Osteocyte (in vitro differentiated cells): ENCODE data around the gene CD44. TPM values are rescaled to one million over a fixed set of nuclear protein-coding genes. Genes with fewer than 3 reads are reported as not detected.
A peak's percentile ranks its signal among the peaks of the same experiment; 100 is the strongest.

ENCODE experiments used
- DNase-seq: peaks from one replicate; pipeline ENCODE4 v3.0.0; 2021; ENCODE audit warnings: mixed read lengths; ENCODE audit not compliant: unreplicated experiment; ENCODE audit errors: extremely low spot score
- H3K27ac Mint-ChIP-seq: one replicate; pipeline ENCODE4 v1.8.0; 2021; ENCODE audit warnings: mild to moderate bottlenecking, mixed read lengths; ENCODE audit not compliant: unreplicated experiment
- H3K27me3 Mint-ChIP-seq: one replicate; pipeline ENCODE4 v1.8.0; 2021; ENCODE audit warnings: mixed read lengths; ENCODE audit not compliant: unreplicated experiment
- H3K36me3 Mint-ChIP-seq: one replicate; pipeline ENCODE4 v1.8.0; 2021; ENCODE audit warnings: mixed read lengths; ENCODE audit not compliant: unreplicated experiment
- H3K4me1 Mint-ChIP-seq: one replicate; pipeline ENCODE4 v1.8.0; 2021; ENCODE audit warnings: mixed read lengths; ENCODE audit not compliant: unreplicated experiment
- H3K4me3 Mint-ChIP-seq: one replicate; pipeline ENCODE4 v1.8.0; 2021; ENCODE audit warnings: mild to moderate bottlenecking, moderate library complexity, mixed read lengths; ENCODE audit not compliant: unreplicated experiment
- H3K9me3 Mint-ChIP-seq: one replicate; pipeline ENCODE4 v1.8.0; 2021; ENCODE audit warnings: mixed read lengths; ENCODE audit not compliant: unreplicated experiment
- CTCF ChIP-seq: fragments of 200-600 bp; sonication (generic); IDR thresholded peaks from 2 replicates; pipeline ENCODE4 v1.5.0; 2021; ENCODE audit warnings: antibody characterized with exemption, mild to moderate bottlenecking, moderate library complexity
- total RNA-seq: library from RNA; stranded (reverse); gene quantifications from 2 replicates; pipeline ENCODE4 v1.2.1, GENCODE V29; 2021

Gene CD44
- total RNA-seq, 1 donor from 2014 or later = 283 TPM

DNA sequence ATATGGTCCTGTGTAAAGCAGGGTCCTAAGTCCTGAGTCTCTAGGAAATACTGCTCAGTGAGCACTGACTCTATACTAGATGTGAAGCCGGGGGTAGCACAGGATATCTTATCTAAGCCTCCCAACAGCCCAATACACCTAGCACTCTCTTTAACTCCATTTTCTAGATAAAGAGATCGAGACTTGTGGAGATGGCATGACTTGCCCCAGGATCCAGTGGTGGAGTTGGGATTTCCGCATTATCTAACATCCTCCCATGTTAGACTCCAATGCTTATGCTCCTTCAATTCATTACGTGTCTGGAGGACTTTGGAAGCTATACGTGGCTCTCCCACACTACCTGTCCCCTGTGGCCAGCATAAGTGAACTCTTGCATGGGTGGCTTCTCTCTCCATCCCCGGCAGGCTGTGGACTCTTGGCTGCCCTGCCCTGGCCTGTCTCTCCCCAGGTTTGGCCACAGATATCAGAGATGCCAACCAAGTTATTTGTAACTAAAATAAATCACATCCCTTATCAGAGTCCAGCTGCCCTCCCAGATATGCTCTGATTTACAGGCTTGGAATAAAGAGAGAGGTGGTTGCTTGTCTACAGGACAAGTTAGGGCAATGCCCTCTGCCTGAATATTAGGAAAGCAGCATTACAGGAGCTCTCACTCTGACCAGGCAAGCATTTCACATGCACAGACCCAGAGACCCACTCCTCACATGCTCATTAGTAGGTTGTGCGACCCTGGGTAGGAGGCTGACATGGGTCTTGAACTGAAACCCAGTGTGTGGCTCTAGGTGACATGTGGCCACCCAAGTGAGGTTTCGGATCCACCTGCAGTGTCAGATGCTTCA lies 4.5 kb downstream of the CD44 start:
- Mint-ChIP-seq H3K27me3 (no peaks in the 10 kb centered on the region), H3K4me1 (peaks cover 79% of the 10 kb centered on the region), H3K9me3 (no peaks in the 10 kb centered on the region), H3K27ac (peak overlapping the region; percentile 84), H3K36me3 (peaks cover 6% of the 10 kb centered on the region), H3K4me3 (no peak overlapping the region)
- DNase-seq = no peak
- no peak for TF ChIP-seq CTCF

- no peak for DNase-seq
- H3K4me3 Mint-ChIP-seq = peak overlapping the region; percentile 40
- peak overlapping the region; percentile 84 for H3K27ac Mint-ChIP-seq
- no peaks in the 10 kb centered on the region for H3K9me3 Mint-ChIP-seq
- peaks cover 6% of the 10 kb centered on the region for H3K36me3 Mint-ChIP-seq
- TF ChIP-seq CTCF = no peak
- H3K4me1 Mint-ChIP-seq = peaks cover 79% of the 10 kb centered on the region
- H3K27me3 Mint-ChIP-seq = no peaks in the 10 kb centered on the region
Observed at GRCh38 chr11:35144136-35144741, 5.3 kb downstream of the CD44 start.

- Mint-ChIP-seq H3K4me3 (no peak overlapping the region), H3K36me3 (peaks cover 9% of the 10 kb centered on the region)
Observed at GRCh38 chr11:35144806-35145205, 5.8 kb downstream of the CD44 start.

DNA sequence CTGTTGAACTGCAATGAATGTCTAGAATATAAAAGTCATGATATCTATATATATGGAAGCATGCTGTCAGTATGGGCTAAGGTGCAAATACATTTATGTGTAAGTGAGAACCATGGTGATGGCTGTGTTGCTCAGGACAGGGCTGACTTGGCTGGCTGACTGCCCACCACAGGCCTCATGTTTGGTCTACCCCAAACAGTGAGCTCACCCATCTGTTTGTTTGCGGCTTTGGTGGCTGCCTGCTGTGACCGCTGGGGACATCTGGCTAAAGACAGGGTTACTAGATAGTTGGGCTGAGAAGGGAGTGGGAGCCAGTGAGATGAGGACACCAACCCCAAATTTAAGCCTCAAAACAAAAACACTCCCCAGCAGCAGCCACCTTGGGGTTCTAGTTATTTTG lies 6.3 kb downstream of the CD44 start:
- TF ChIP-seq CTCF = no peak
- peaks cover 10% of the 10 kb centered on the region for H3K36me3 Mint-ChIP-seq
- no peaks in the 10 kb centered on the region for H3K27me3 Mint-ChIP-seq
- H3K4me3 Mint-ChIP-seq = no peak overlapping the region
- DNase-seq = no peak
- no peaks in the 10 kb centered on the region for H3K9me3 Mint-ChIP-seq
- H3K27ac Mint-ChIP-seq = peak overlapping the region; percentile 48
- H3K4me1 Mint-ChIP-seq = peaks cover 79% of the 10 kb centered on the region

More at GRCh38 chr11:35144806-35145205, 5.8 kb downstream of the CD44 start:
- peaks cover 84% of the 10 kb centered on the region for H3K4me1 Mint-ChIP-seq
- no peaks in the 10 kb centered on the region for H3K27me3 Mint-ChIP-seq
- H3K27ac Mint-ChIP-seq = peak overlapping the region; percentile 84
- no peak for DNase-seq
- no peak for TF ChIP-seq CTCF
- no peaks in the 10 kb centered on the region for H3K9me3 Mint-ChIP-seq

GRCh38 chr11:35146074-35146521 lies 7.1 kb downstream of the CD44 start:
- TF ChIP-seq CTCF = no peak
- Mint-ChIP-seq H3K27me3 (no peaks in the 10 kb centered on the region), H3K27ac (no peak overlapping the region), H3K4me1 (peaks cover 77% of the 10 kb centered on the region), H3K4me3 (no peak overlapping the region), H3K9me3 (no peaks in the 10 kb centered on the region), H3K36me3 (peaks cover 10% of the 10 kb centered on the region)
- no peak for DNase-seq
